HG02870 (cell line): ENCODE data around the gene GAS7.

ENCODE experiments used
- ATAC-seq: cut with Tn5 transposase; IDR thresholded peaks from one replicate; pipeline ENCODE4 v1.9.1; 2021; ENCODE audit warnings: mild to moderate bottlenecking, moderate library complexity; ENCODE audit not compliant: unreplicated experiment

GAS7 gene

DNA sequence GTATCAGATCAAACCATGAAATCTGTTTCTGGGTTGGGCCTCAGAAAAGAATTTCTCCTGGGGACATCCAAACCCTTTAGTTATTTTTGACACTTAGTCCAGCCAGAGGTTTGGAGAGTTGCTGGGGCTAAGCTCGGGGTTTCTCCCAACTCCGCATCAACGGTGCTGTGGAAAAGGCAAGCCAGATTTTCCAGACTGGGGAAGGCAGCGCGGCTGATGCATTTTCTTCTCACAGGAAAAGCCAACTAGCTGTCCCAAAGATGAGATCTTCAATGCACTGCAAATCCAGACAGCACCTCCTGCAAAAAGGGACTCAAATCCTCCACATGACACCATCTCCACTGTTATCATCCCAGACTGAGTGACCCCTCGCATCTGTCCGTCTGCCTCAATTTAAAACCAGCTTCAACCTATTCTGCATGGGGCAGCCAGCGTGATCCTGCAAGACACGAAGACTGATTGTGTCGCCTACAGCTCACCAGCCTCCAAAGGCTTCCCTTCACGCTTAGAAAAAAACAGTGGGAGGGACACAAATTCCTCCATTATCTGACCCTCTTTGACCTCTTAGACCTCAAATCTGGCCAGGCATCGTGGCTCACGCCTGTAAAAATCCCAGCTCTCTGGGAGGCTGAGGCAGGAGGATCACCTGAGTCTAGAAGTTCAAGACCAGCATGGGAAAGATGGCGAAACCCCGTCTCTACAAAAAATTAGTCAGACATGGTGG, 62.0 kb downstream of the GAS7 start:
- ATAC-seq: no peak

DNA sequence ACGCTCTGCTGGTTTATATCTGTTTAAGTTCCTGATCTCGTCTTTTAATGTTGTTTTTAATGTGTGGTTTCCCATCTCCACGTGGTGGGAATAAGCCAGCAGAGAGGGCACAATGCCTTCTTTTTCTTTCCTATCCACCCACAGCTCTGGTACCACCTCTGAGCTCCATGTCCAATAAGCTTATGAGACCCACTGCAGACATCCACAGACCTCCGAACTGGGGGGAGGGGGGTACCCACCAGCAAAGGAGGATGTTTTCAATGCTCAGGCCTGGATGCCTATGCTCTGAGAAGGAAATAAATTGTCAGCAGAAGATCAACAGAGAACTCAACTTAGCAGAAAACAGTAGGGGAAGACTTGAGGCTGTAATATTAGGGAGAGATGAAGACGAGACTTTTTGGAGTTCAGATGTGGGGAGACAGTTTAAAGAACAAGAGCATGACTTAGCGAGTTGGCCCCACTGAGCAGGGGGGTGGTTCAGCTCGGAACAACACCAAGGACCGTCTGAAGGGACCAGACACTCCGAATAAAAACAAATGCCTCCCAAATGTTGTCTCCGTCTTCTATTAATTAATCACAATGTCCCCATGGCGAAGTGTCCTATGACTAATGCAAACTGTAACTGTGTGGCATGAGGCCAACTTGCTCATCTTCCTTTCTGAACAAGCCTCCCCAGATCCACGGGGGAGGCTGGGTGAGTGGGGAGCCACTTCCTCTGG, 62.7 kb downstream of the GAS7 start:
- ATAC-seq: no peak

DNA sequence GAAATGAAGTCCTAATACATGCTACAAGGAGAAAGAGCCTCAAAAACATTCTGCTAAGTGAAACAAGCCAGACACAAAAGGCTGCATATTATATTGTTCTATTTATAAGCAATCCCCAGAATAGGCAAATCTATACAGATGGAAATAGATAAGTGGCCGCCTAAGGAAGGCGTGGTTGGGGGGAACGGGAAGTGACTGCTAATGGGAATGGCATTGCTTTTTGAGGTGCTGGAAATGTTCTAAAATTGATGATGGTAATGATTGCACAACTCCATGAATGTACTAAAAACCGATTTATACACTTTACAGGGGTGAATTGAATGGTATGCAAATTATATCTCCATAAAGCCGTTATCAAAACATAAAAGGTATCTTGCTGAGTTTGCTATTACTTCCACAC, 67.7 kb downstream of the GAS7 start:
- no peak for ATAC-seq

- no peak for ATAC-seq
Observed at GRCh38 chr17:10130263-10130662, 68.1 kb downstream of the GAS7 start.

- ATAC-seq: no peak
Observed at GRCh38 chr17:10127819-10128425, 70.5 kb downstream of the GAS7 start.

GRCh38 chr17:10126616-10127501, 71.5 kb downstream of the GAS7 start:
- no peak for ATAC-seq

DNA sequence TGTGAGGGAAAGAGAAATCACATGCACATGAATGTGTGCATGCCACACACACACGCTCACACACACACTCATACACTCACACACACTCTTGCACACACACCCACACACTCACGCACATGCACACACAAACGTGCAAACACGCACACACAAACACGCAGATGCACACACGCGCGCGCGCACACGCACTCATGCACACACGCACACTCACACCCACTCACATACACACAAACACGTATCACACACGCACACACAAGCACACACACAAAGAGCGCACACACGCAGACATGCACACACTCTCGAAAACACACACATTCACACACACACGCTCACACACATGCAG, 72.2 kb downstream of the GAS7 start:
- no peak for ATAC-seq

GRCh38 chr17:10125531-10126275, 72.7 kb downstream of the GAS7 start:
- ATAC-seq: no peak

DNA sequence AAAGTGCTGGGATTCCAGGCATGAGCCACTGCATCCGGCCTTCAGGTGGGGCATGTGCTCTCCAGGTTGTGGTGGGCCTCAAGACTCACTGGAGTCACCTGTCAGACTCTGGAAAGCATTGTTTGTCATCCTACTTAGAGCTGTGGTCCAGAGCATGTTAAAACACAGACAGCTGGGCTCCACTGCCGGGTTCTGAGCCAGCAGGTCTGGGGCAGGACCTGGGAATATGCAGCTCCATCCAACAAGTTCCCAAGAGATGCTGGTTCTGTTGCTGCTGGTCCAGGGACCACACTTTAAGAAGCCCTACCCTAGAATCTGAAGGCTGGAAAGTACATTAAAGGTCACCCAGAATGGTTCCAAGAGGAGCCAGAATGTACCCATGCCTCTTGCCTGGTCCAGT, 75.3 kb downstream of the GAS7 start:
- ATAC-seq: no peak

GRCh38 chr17:10121971-10122707, 76.3 kb downstream of the GAS7 start:
- no peak for ATAC-seq

GRCh38 chr17:10120749-10121148, 77.7 kb downstream of the GAS7 start:
- ATAC-seq: no peak

- ATAC-seq: no peak
Observed at GRCh38 chr17:10120109-10120485, 78.3 kb downstream of the GAS7 start.

- no peak for ATAC-seq
Observed at GRCh38 chr17:10119203-10120108, 79.0 kb downstream of the GAS7 start.

DNA sequence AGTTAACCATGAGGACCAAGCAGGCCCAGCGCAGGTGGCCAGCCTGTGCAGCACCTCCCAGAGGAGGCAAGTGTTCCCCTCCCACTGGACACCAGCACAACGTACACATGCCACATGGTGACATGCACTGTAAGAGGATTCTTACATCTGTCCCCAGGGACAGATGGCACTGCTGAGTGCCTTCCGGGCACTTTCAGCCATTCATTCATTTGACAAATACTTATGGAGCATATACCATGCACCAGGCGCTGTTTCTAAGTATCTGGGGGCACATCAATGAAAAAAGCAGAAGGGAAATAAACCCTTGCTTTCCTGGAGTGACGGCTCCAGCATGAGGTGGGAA, 79.6 kb downstream of the GAS7 start:
- ATAC-seq: no peak

GRCh38 chr17:10117581-10118001, 80.8 kb downstream of the GAS7 start:
- ATAC-seq: no peak

DNA sequence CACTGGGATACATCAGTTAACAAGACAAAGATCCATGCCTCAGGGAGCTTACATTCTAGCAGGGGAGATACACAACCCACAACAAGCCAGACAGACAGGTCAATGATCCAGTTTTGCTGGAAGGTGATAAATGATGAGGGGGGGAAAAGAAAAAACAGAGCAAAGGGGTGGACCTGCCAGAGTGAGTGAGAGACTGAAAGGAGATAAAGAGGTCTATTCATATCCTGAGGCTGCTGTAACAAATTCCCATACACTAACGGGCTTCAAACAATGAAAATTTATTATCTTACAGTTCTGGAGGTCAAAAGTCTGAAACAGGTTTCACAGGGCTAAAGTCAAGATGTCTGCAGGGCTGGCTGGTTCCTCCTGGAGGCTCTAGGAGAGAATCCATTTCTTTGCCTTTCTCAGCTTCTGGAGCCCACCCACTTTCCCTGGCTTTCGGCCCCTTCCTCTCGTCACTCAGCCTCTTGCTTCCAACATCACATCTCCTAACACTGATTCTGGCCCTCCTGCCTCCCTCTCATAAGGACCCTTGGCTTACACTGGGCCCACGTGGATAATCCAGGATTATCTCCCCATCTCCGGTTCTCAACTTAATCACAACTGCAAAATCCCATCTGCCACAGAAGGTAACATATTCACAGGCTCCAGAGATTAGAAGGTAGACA, 81.5 kb downstream of the GAS7 start:
- ATAC-seq: no peak

DNA sequence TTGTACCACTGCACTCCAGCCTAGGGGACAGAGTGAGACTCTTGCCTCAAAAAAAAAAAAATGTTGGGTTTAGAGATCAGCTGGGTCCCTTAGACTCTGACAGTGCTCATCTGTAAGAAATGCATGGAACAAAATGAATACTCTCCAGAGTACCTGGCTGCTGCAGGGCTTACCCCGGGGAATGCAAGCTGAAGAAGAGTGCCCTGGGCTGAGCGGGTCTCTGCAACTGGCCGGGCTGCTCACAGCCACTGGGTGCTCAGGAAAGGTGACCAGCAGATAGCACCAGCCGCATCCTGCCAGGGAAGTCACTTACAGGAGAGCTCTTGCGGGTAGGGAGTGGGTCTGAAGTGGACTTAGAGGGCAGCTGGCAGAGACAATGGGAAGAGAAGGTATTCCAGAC, 82.1 kb downstream of the GAS7 start:
- no peak for ATAC-seq

GRCh38 chr17:10115536-10115932, 82.9 kb downstream of the GAS7 start:
- no peak for ATAC-seq
